ENCODE measurements around the gene EPB41L2.
A peak's percentile ranks its signal among the peaks of the same experiment; 100 is the strongest.
"Not testable (repeated sequence)": the region's sequence is repeated elsewhere in the genome, so short reads cannot be mapped to it uniquely, and the experiment has no call there.

Gene EPB41L2

DNA sequence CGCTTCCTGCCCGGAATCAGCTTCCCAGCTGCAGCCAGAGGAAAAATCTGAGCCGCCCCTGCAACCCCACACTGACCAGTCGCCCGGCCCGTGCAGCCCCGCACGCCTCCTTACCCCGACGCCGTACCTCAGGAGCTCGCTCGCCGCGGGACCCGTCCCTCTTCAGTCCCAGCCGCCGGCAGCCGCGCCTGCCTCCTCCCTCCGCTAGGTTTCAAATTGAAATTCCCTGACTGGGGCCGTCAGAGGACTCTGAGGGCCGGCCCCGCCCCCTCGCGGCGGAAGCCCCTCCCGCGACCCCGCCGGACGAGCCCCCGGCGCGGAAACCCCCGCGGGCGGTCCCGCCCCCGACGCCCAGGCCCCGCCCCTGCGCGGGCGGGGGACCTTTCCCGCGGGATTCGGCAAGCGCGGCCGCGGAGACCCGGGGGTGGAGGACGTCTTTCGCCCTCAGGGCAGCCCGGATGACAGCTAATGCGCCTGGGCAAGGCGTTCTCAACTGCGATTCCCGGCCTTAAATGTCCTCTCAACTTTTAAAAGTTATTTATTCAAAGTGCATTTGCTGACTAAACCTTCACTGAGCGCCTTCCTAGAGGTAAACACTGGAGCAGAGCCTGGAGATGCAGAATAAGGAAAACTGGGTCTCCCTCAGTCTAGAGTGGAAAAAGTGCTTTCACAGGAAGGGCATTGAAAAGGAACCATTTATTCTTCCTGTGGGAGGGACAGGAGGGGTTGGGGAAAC is at the start of gene EPB41L2:
EPB41L2 (minus strand) TSS at position 218 of the 736 bp plus-strand sequence. CDS start 106,760 bp downstream, outside the sequence.
- H3K27me3 ChIP-seq (ENCODE audit: insufficient read depth, low read length) = no peaks in the 10 kb centered on the region
- peak within 1 kb of the TSS; percentile 79 for H3K27ac ChIP-seq (ENCODE audit: low read depth, low read length)
- H2AFZ ChIP-seq (ENCODE audit: low read length, unreplicated experiment) = peak within 1 kb of the TSS; percentile 88
- H3K36me3 ChIP-seq (ENCODE audit: insufficient read depth, low read length) = no peaks in the 10 kb centered on the region
- H3K4me1 ChIP-seq (ENCODE audit: control insufficient read depth, insufficient read depth, low read length, unreplicated experiment) = peaks cover 33% of the 10 kb centered on the region
- peaks cover 44% of the 10 kb centered on the region for H3K79me2 ChIP-seq (ENCODE audit: control insufficient read depth, insufficient read depth, low read length, unreplicated experiment)
- peak within 1 kb of the TSS; percentile 92 for H3K4me3 ChIP-seq (ENCODE audit: low read depth, low read length)

DNA sequence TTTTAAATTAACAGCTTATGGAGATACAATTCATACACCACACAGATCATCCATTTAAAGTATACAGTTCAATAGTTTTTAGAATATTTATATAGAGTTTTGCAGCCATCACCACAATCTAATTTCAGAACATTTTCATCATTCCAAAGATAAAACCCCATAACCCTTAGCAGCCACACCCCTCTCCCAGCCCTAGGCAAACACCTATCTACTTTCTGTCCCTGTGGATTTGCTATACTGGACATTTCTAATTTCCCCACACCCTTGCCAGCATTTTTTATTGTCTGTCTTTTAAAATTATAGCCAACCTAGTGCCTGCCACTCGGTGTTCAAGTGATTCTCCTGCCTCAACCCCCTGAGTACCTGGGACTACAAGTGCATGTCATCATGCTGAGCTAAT is 49.2 kb upstream of the EPB41L2 start:
- Histone ChIP-seq H3K27me3 (ENCODE audit: insufficient read depth, low read length) (no peaks in the 10 kb centered on the region), H3K27ac (ENCODE audit: low read depth, low read length) (no peak overlapping the region), H3K4me1 (ENCODE audit: control insufficient read depth, insufficient read depth, low read length, unreplicated experiment) (peaks cover 6% of the 10 kb centered on the region), H3K4me3 (ENCODE audit: low read depth, low read length) (no peak overlapping the region), H2AFZ (ENCODE audit: low read length, unreplicated experiment) (no peak overlapping the region), H3K79me2 (ENCODE audit: control insufficient read depth, insufficient read depth, low read length, unreplicated experiment) (no peaks in the 10 kb centered on the region), H3K36me3 (ENCODE audit: insufficient read depth, low read length) (no peaks in the 10 kb centered on the region)

DNA sequence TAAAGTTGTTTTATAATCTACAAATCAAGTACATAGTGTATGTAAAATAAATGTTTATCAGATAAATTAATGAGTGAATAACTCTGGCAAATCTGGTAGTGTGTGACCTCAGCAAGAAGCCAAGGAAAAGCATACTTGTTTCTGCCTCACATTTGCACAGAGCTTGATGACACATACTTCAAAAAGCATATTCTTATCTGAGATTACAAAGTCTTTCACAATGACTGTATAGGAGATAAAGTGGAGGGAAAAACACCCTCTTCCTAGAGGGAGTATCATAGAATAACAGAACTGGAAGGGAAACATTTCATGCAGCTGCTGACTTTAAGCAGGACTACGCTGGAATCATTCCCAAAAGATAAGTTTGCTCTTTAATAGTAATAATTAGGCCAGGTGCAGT is 44.1 kb upstream of the EPB41L2 start:
- Histone ChIP-seq H3K27ac (ENCODE audit: low read depth, low read length) (peak overlapping the region; percentile 43; the same call in 1 of the 2 replicates), H3K36me3 (ENCODE audit: insufficient read depth, low read length) (no peaks in the 10 kb centered on the region), H3K4me3 (ENCODE audit: low read depth, low read length) (no peak overlapping the region), H3K27me3 (ENCODE audit: insufficient read depth, low read length) (no peaks in the 10 kb centered on the region), H3K79me2 (ENCODE audit: control insufficient read depth, insufficient read depth, low read length, unreplicated experiment) (no peaks in the 10 kb centered on the region), H3K4me1 (ENCODE audit: control insufficient read depth, insufficient read depth, low read length, unreplicated experiment) (peaks cover 20% of the 10 kb centered on the region), H2AFZ (ENCODE audit: low read length, unreplicated experiment) (no peak overlapping the region)

DNA sequence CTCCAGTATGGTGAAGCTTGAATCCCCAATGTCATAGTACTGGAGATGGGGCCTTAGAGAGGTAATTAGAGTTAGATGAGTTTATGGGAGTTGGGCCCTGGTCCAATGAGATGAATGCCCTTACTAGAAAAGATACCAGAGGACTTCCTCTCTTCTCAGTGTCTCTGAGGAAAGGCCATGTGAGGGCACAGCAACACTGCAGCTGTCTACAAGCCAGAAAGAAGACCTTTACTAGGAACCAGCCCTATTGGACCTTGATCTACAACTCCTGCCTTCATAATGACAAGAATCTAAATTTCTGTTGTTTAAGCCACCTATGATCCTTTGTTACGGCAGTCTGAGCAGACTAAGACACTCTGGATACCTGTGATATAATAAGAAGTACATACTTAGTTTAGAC is 40.9 kb upstream of the EPB41L2 start:
- Histone ChIP-seq H3K4me1 (ENCODE audit: control insufficient read depth, insufficient read depth, low read length, unreplicated experiment) (peaks cover 24% of the 10 kb centered on the region), H3K27me3 (ENCODE audit: insufficient read depth, low read length) (no peaks in the 10 kb centered on the region), H2AFZ (ENCODE audit: low read length, unreplicated experiment) (no peak overlapping the region), H3K79me2 (ENCODE audit: control insufficient read depth, insufficient read depth, low read length, unreplicated experiment) (no peaks in the 10 kb centered on the region), H3K27ac (ENCODE audit: low read depth, low read length) (no peak overlapping the region), H3K36me3 (ENCODE audit: insufficient read depth, low read length) (no peaks in the 10 kb centered on the region), H3K4me3 (ENCODE audit: low read depth, low read length) (no peak overlapping the region)

DNA sequence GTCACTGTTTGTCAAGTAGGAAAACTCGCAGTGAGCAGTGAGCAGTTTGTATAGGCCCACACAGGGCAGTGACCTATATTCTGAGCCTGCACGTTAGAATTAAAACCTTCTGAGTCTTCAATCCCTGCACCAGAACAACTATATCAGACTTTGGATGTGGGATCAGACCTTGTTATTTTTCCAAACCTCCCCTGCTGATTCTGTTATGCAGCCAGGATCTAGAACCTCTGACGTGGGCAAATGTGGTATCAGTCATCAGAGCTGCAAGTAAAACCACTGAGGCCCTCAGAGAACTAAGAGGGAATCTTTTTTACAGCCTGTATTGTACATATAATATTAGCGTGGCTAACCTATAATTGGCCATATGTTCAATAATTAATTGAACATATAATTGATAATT is 40.3 kb upstream of the EPB41L2 start:
- Histone ChIP-seq H3K4me1 (ENCODE audit: control insufficient read depth, insufficient read depth, low read length, unreplicated experiment) (peaks cover 24% of the 10 kb centered on the region), H3K4me3 (ENCODE audit: low read depth, low read length) (no peak overlapping the region), H3K27ac (ENCODE audit: low read depth, low read length) (no peak overlapping the region), H3K79me2 (ENCODE audit: control insufficient read depth, insufficient read depth, low read length, unreplicated experiment) (no peaks in the 10 kb centered on the region), H3K27me3 (ENCODE audit: insufficient read depth, low read length) (no peaks in the 10 kb centered on the region), H2AFZ (ENCODE audit: low read length, unreplicated experiment) (no peak overlapping the region), H3K36me3 (ENCODE audit: insufficient read depth, low read length) (no peaks in the 10 kb centered on the region)

DNA sequence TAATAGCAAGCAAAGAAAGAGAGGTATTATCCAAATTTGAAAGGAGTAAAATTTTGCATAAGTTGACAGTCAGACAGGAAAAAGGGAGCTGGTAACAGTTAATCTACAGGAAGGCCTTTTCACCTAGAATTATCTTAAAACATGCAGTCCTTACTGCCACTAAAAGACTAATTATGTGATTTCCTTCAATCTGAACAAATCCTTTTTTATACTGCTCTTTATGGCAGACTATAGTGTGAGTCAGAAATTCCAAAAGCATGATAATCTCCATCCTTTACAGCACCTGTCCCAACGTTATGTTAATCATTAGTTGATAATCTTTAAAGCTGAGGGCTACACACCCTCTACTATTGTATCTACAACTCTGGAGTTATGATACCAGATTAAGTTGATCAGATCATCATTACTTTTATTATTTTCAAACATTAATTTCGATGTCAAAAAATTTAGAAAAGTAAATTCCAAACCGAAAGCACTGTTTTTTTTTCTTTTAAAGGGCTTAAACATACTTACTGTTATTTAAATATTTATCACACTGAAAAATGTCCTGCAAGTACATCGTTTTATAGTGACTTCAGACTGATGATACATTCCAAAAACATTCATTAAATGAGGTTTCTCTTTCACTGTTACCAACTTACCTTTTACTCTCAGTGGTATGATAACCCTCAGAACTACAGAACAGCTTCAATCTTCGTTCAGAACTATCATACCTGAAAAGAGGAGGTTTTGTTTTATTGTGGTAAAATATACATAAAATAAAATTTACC is 39.1 kb upstream of the EPB41L2 start:
- H3K4me1 ChIP-seq (ENCODE audit: control insufficient read depth, insufficient read depth, low read length, unreplicated experiment) = peaks cover 20% of the 10 kb centered on the region
- H3K27ac ChIP-seq (ENCODE audit: low read depth, low read length) = 0 out of 2 replicates have a peak overlapping the region, but pooled peaks have one; percentile 2
- H3K27me3 ChIP-seq (ENCODE audit: insufficient read depth, low read length) = no peaks in the 10 kb centered on the region
- H3K4me3 ChIP-seq (ENCODE audit: low read depth, low read length) = peak overlapping the region; percentile 10; the same call in 1 of the 2 replicates
- no peaks in the 10 kb centered on the region for H3K79me2 ChIP-seq (ENCODE audit: control insufficient read depth, insufficient read depth, low read length, unreplicated experiment)
- H2AFZ ChIP-seq (ENCODE audit: low read length, unreplicated experiment) = no peak overlapping the region
- no peaks in the 10 kb centered on the region for H3K36me3 ChIP-seq (ENCODE audit: insufficient read depth, low read length)

DNA sequence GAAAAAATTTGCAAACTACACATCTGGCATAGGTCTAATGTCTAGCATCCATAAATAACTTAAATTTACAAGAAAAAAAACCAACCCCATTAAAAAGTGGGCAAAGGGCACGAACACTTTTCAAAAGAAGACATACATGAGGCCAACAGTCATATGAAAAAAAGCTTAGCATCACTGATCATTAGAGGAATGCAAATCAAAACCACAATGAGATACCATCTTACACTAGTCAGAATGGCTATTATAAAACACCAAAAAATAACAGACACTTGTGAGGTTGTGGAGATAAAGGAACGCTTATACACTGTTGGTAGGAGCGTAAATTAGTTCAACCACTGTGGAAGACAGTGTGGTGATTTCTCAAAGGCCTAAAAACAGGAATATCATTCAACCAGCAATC is 33.7 kb upstream of the EPB41L2 start:
- Histone ChIP-seq H3K27me3 (ENCODE audit: insufficient read depth, low read length) (no peaks in the 10 kb centered on the region), H3K79me2 (ENCODE audit: control insufficient read depth, insufficient read depth, low read length, unreplicated experiment) (no peaks in the 10 kb centered on the region), H3K27ac (ENCODE audit: low read depth, low read length) (no peak overlapping the region), H3K4me1 (ENCODE audit: control insufficient read depth, insufficient read depth, low read length, unreplicated experiment) (peaks cover 3% of the 10 kb centered on the region), H3K4me3 (ENCODE audit: low read depth, low read length) (no peak overlapping the region), H3K36me3 (ENCODE audit: insufficient read depth, low read length) (no peaks in the 10 kb centered on the region), H2AFZ (ENCODE audit: low read length, unreplicated experiment) (no peak overlapping the region)

DNA sequence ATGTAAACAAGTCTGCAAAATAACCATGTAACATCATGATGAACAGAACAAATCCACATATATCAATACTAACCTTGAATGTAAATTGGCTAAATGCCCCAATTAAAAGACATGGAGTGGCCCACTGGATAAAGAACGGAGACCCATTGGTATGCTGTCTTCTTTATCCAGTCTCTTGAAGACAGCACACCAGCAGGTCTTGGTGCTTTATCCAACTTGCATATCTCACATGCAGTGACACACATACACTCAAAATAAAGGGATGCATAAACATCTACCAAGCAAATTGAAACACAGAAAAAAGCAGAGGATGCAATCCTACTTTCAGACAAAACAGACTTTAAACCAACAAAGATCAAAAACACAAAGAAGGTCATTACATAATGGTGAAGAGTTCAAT is 30.3 kb upstream of the EPB41L2 start:
- no peak overlapping the region for H3K27ac ChIP-seq (ENCODE audit: low read depth, low read length)

DNA sequence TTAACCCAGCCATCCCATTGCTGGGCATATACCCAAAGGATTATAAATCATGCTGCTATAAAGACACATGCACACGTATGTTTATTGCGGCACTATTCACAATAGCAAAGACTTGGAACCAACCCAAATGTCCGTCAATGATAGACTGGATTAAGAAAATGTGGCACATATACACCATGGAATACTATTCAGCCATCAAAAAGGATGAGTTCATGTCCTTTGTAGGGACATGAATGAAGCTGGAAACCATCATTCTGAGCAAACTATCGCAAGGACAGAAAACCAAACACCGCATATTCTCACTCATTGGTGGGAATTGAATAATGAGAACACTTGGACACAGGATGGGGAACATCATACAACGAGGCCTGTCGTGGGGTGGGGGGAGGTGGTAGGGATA is 28.9 kb upstream of the EPB41L2 start:
- H3K79me2 ChIP-seq (ENCODE audit: control insufficient read depth, insufficient read depth, low read length, unreplicated experiment); H3K27ac ChIP-seq (ENCODE audit: low read depth, low read length); H2AFZ ChIP-seq (ENCODE audit: low read length, unreplicated experiment); H3K27me3 ChIP-seq (ENCODE audit: insufficient read depth, low read length); H3K36me3 ChIP-seq (ENCODE audit: insufficient read depth, low read length); H3K4me1 ChIP-seq (ENCODE audit: control insufficient read depth, insufficient read depth, low read length, unreplicated experiment); H3K4me3 ChIP-seq (ENCODE audit: low read depth, low read length): not testable (repeated sequence)

More for the DNA sequence above, 30.3 kb upstream of the EPB41L2 start:
- Histone ChIP-seq H3K79me2 (ENCODE audit: control insufficient read depth, insufficient read depth, low read length, unreplicated experiment) (no peaks in the 10 kb centered on the region), H3K4me3 (ENCODE audit: low read depth, low read length) (no peak overlapping the region), H3K27me3 (ENCODE audit: insufficient read depth, low read length) (no peaks in the 10 kb centered on the region), H3K4me1 (ENCODE audit: control insufficient read depth, insufficient read depth, low read length, unreplicated experiment) (no peaks in the 10 kb centered on the region), H2AFZ (ENCODE audit: low read length, unreplicated experiment) (no peak overlapping the region), H3K36me3 (ENCODE audit: insufficient read depth, low read length) (no peaks in the 10 kb centered on the region)

DNA sequence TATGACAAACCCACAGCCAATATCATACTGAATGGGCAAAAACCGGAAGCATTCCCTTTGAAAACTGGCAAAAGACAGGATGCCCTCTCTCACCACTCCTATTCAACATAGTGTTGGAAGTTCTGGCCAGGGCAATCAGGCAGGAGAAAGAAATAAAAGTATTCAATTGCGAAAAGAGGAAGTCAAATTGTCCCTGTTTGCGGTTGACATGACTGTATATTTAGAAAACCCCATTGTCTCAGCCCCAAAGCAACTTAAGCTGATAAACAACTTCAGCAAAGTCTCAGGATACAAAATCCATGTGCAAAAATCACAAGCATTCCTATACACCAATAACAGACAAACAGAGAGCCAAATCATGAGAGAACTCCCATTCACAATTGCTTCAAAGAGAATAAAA is 27.3 kb upstream of the EPB41L2 start:
- H3K4me1 ChIP-seq (ENCODE audit: control insufficient read depth, insufficient read depth, low read length, unreplicated experiment); H3K79me2 ChIP-seq (ENCODE audit: control insufficient read depth, insufficient read depth, low read length, unreplicated experiment); H3K27me3 ChIP-seq (ENCODE audit: insufficient read depth, low read length); H3K27ac ChIP-seq (ENCODE audit: low read depth, low read length); H3K36me3 ChIP-seq (ENCODE audit: insufficient read depth, low read length); H3K4me3 ChIP-seq (ENCODE audit: low read depth, low read length); H2AFZ ChIP-seq (ENCODE audit: low read length, unreplicated experiment): not testable (repeated sequence)

DNA sequence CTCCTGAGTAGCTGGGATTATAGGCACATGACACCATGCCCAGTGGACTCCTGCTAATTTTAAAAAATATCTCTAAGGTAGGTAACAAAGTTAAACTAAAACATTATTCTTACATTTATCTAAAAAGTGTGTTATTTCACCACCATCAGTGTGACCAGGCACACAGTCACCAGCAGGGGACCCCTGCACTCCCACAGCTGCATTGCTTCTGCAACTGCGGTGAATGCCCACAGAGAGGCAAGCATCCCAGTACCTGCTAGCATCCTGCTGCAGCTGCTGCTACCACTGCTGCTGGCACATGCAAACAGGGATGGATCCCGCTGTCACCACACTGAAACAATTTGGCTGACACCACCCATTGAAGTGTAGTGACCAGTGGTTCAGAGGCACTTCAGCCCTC is 21.9 kb upstream of the EPB41L2 start:
- H3K27ac ChIP-seq (ENCODE audit: low read depth, low read length) = no peak overlapping the region
- no peak overlapping the region for H2AFZ ChIP-seq (ENCODE audit: low read length, unreplicated experiment)
- no peaks in the 10 kb centered on the region for H3K4me1 ChIP-seq (ENCODE audit: control insufficient read depth, insufficient read depth, low read length, unreplicated experiment)
- no peaks in the 10 kb centered on the region for H3K27me3 ChIP-seq (ENCODE audit: insufficient read depth, low read length)
- no peaks in the 10 kb centered on the region for H3K36me3 ChIP-seq (ENCODE audit: insufficient read depth, low read length)
- H3K4me3 ChIP-seq (ENCODE audit: low read depth, low read length) = no peak overlapping the region
- no peaks in the 10 kb centered on the region for H3K79me2 ChIP-seq (ENCODE audit: control insufficient read depth, insufficient read depth, low read length, unreplicated experiment)

Data from ACC112 (cell line).